Chondrocyte (in vitro differentiated cells): ENCODE data around the gene SIM1. TPM values are rescaled to one million over a fixed set of nuclear protein-coding genes. Genes with fewer than 3 reads are reported as not detected.

Experiments used
- DNase-seq: peaks from one replicate; pipeline ENCODE4 v3.0.0; 2021; ENCODE audit warnings: mixed read lengths, low spot score
- H3K27ac Mint-ChIP-seq: one replicate; pipeline ENCODE4 v1.8.0; 2021; ENCODE audit warnings: mild to moderate bottlenecking, moderate library complexity, mixed read lengths; ENCODE audit not compliant: unreplicated experiment
- H3K27me3 Mint-ChIP-seq: 2 replicates; pipeline ENCODE4 v1.8.0; 2021; ENCODE audit warnings: low read depth, mixed read lengths
- H3K36me3 Mint-ChIP-seq: 2 replicates; pipeline ENCODE4 v1.8.0; 2021; ENCODE audit warnings: low read depth, mixed read lengths
- H3K4me1 Mint-ChIP-seq: 2 replicates; pipeline ENCODE4 v1.8.0; 2021; ENCODE audit warnings: low read depth, mild to moderate bottlenecking, mixed read lengths
- H3K4me3 Mint-ChIP-seq: one replicate; pipeline ENCODE4 v1.8.0; 2021; ENCODE audit warnings: mild to moderate bottlenecking, moderate library complexity, mixed read lengths; ENCODE audit not compliant: unreplicated experiment
- H3K9me3 Mint-ChIP-seq: 2 replicates; pipeline ENCODE4 v1.8.0; 2021; ENCODE audit warnings: low read depth, mixed read lengths
- CTCF ChIP-seq: fragments of 200-600 bp; sonication (generic); IDR thresholded peaks from 2 replicates; pipeline ENCODE4 v1.5.0; 2021; ENCODE audit warnings: antibody characterized with exemption, mild to moderate bottlenecking, moderate library complexity
- long read RNA-seq: library from polyadenylated mRNA; stranded (forward); transcript quantifications from one replicate; pipeline ENCODE4 v2.0.0, GENCODE V29; 2021
- total RNA-seq: library from RNA; stranded (reverse); gene quantifications from 3 replicates; pipeline ENCODE4 v1.2.1, GENCODE V29; 2021

The SIM1 gene
- total RNA-seq, result 3.8 to 11.9 TPM (median 10.7 TPM) in 3 replicates
- long read RNA-seq, partial matches to known transcripts, result 0 of 2 reads
- long read RNA-seq, other reads (novel, unspliced or antisense), result 2 of 2 reads

GRCh38 chr6:100464903-100465700, at the start of gene SIM1:
SIM1 (minus strand) TSS chr6:100464921; CDS start chr6:100463468, 1,453 bp downstream.
- Mint-ChIP-seq H3K4me3 (peak within 1 kb of the TSS; percentile 73), H3K4me1 (peaks cover 22% of the 10 kb centered on the region), H3K27me3 (peaks cover 72% of the 10 kb centered on the region), H3K27ac (peak within 1 kb of the TSS; percentile 89), H3K9me3 (no peaks in the 10 kb centered on the region), H3K36me3 (peaks cover 11% of the 10 kb centered on the region)
- no peak for DNase-seq
- TF ChIP-seq CTCF, result no peak

GRCh38 chr6:100512203-100512862, 47.6 kb upstream of the SIM1 start:
- Mint-ChIP-seq H3K36me3 (peaks cover 20% of the 10 kb centered on the region), H3K4me3 (no peak overlapping the region), H3K27me3 (no peaks in the 10 kb centered on the region), H3K4me1 (peaks cover 8% of the 10 kb centered on the region), H3K9me3 (no peaks in the 10 kb centered on the region), H3K27ac (peak overlapping the region; percentile 74)
- no peak for DNase-seq
- no peak for TF ChIP-seq CTCF

- H3K36me3 Mint-ChIP-seq, result peaks cover 20% of the 10 kb centered on the region
- H3K4me1 Mint-ChIP-seq, result peaks cover 8% of the 10 kb centered on the region
- H3K4me3 Mint-ChIP-seq, result no peak overlapping the region
- no peak overlapping the region for H3K27ac Mint-ChIP-seq
- no peaks in the 10 kb centered on the region for H3K9me3 Mint-ChIP-seq
- TF ChIP-seq CTCF, result no peak
- H3K27me3 Mint-ChIP-seq, result no peaks in the 10 kb centered on the region
- DNase-seq, result no peak
These were observed 44.4 kb upstream of the SIM1 start for GRCh38 chr6:100509101-100509500.

GRCh38 chr6:100506651-100507050, 41.9 kb upstream of the SIM1 start:
- peaks cover 15% of the 10 kb centered on the region for H3K36me3 Mint-ChIP-seq
- H3K9me3 Mint-ChIP-seq, result no peaks in the 10 kb centered on the region
- no peak overlapping the region for H3K27ac Mint-ChIP-seq
- TF ChIP-seq CTCF, result no peak
- H3K4me3 Mint-ChIP-seq, result no peak overlapping the region
- no peak for DNase-seq
- H3K4me1 Mint-ChIP-seq, result peaks cover 6% of the 10 kb centered on the region
- no peaks in the 10 kb centered on the region for H3K27me3 Mint-ChIP-seq
